Esophagus muscularis mucosa (tissue), 4 donors: ENCODE results near the gene CAMK1G. TPM values are rescaled to one million over a fixed set of nuclear protein-coding genes. Genes with fewer than 3 reads are reported as not detected.

Source experiments
- DNase-seq: peaks from one replicate; pipeline ENCODE4 v3.0.0-alpha.2; 2017; ENCODE audit errors: extremely low spot score
- H3K27ac ChIP-seq, 4 donors: fragments of 200-600 bp; sonication (generic); replicated peaks in 1 of 4; 1 replicate in 3 of 4; 2 replicates in 1 of 4; pipeline ENCODE4 v1.5.1; 2016 to 2019; ENCODE audit warnings: mild to moderate bottlenecking in 1 of 4
- H3K27me3 ChIP-seq, 4 donors: fragments of 200-600 bp; sonication (generic); one replicate each; pipeline versions ENCODE4 v1.5.1 to v1.6.0; 2016 to 2019
- H3K36me3 ChIP-seq, 4 donors: fragments of 200-600 bp; sonication (generic); one replicate each; pipeline ENCODE4 v1.5.1; 2016 to 2019
- H3K4me1 ChIP-seq, 4 donors: fragments of 200-600 bp; sonication (generic); one replicate each; pipeline ENCODE4 v1.5.1; 2016 to 2019
- H3K4me3 ChIP-seq, 4 donors: fragments of 200-600 bp; sonication (generic); 1 replicate in 2 of 4; 2 replicates in 2 of 4; pipeline ENCODE4 v1.5.1; 2016 to 2019; ENCODE audit warnings: mild to moderate bottlenecking in 4 of 4, moderate library complexity in 1 of 4
- H3K9me3 ChIP-seq, 4 donors: fragments of 200-600 bp; sonication (generic); 1 replicate in 3 of 4; 2 replicates in 1 of 4; pipeline ENCODE4 v1.5.1; 2016 to 2019
- EP300 ChIP-seq: sonication (generic); formaldehyde crosslinking; IDR thresholded peaks from one replicate; pipeline ENCODE4 v1.6.1; 2017; ENCODE audit warnings: antibody characterized with exemption
- POLR2A ChIP-seq: fragments of 450-650 bp; IDR thresholded peaks from one replicate; pipeline ENCODE4 v1.6.1; 2017; ENCODE audit warnings: antibody characterized with exemption, moderate library complexity, mild to moderate bottlenecking, low read depth
- POLR2AphosphoS5 ChIP-seq, 2 donors: sonication (generic); formaldehyde crosslinking; IDR thresholded peaks; one replicate each; pipeline ENCODE4 v1.6.1; 2017; ENCODE audit warnings: antibody characterized with exemption in 2 of 2
- WGBS: methylation state at CpG from one replicate; pipeline ENCODE4 v1.1.5; 2018; 5-methylcytosine and 5-hydroxymethylcytosine counted together
- intact Hi-C: fragments of 100-400 bp; cut with DNase I; formaldehyde crosslinking; loops from one replicate; pipeline ENCODE4 v1.15.1; 2023
- total RNA-seq, 4 donors: library from RNA; depleted of rRNA; stranded (reverse); fragments of >200 nt; gene quantifications; one replicate each; pipeline versions ENCODE4 v1.1.0 to v1.2.1, GENCODE V29; 2016
- TF ChIP-seq, protein P1 (sequence below), 3 experiments: fragments of 200-600 bp in 2 of 3; fragments of 450-650 bp in 1 of 3; sonication (generic) in 2 of 3; IDR thresholded peaks; one replicate each; pipeline ENCODE4 v1.5.1; 2017 to 2019; ENCODE audit warnings: antibody characterized with exemption in 3 of 3, mild to moderate bottlenecking in 2 of 3, moderate library complexity in 1 of 3

CAMK1G gene
- total RNA-seq, 4 donors from 2014 or later: 0.13 to 0.83 (median 0.26) TPM

DNA sequence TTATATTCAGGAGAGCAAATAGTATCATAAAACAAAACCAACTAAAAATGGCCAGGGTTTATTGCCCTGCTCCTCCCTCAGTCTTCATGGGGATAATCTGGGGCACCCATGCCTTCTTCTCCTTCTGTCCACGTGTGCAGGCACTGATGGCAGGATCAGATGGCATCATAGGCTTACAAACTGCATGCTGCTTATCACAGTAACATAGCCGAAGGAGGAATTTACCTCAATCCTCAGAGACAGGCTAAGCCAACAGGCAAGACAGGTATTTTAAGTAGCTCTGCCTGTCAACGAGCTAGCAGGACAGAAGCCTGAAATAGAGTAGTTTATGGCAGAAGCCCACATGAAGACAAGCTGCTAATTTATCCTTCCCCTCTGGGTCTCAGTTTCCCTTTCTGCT, 59.3 kb downstream of the CAMK1G start:
- WGBS: 13% methylated on average over 2 of the region's 3 CpGs
- H3K27ac ChIP-seq: peak overlapping the region; percentile 54 to 79 (median 77)
- TF ChIP-seq POLR2A: no peak
- TF ChIP-seq, protein P1, sequence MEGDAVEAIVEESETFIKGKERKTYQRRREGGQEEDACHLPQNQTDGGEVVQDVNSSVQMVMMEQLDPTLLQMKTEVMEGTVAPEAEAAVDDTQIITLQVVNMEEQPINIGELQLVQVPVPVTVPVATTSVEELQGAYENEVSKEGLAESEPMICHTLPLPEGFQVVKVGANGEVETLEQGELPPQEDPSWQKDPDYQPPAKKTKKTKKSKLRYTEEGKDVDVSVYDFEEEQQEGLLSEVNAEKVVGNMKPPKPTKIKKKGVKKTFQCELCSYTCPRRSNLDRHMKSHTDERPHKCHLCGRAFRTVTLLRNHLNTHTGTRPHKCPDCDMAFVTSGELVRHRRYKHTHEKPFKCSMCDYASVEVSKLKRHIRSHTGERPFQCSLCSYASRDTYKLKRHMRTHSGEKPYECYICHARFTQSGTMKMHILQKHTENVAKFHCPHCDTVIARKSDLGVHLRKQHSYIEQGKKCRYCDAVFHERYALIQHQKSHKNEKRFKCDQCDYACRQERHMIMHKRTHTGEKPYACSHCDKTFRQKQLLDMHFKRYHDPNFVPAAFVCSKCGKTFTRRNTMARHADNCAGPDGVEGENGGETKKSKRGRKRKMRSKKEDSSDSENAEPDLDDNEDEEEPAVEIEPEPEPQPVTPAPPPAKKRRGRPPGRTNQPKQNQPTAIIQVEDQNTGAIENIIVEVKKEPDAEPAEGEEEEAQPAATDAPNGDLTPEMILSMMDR (IDR thresholded peaks at IDR 0.05): no peak
- TF ChIP-seq POLR2AphosphoS5 (IDR thresholded peaks at IDR 0.05): no peak
- TF ChIP-seq EP300: no peak
- peaks cover 41 to 68% (median 45%) of the 10 kb centered on the region in 4 donors for H3K4me1 ChIP-seq
- H3K36me3 ChIP-seq: no peaks in the 10 kb centered on the region
- no peaks in the 10 kb centered on the region for H3K27me3 ChIP-seq
- no peaks in the 10 kb centered on the region for H3K9me3 ChIP-seq
- no peak overlapping the region for H3K4me3 ChIP-seq
- DNase-seq: no peak
- intact Hi-C loops: no loop called here

DNA sequence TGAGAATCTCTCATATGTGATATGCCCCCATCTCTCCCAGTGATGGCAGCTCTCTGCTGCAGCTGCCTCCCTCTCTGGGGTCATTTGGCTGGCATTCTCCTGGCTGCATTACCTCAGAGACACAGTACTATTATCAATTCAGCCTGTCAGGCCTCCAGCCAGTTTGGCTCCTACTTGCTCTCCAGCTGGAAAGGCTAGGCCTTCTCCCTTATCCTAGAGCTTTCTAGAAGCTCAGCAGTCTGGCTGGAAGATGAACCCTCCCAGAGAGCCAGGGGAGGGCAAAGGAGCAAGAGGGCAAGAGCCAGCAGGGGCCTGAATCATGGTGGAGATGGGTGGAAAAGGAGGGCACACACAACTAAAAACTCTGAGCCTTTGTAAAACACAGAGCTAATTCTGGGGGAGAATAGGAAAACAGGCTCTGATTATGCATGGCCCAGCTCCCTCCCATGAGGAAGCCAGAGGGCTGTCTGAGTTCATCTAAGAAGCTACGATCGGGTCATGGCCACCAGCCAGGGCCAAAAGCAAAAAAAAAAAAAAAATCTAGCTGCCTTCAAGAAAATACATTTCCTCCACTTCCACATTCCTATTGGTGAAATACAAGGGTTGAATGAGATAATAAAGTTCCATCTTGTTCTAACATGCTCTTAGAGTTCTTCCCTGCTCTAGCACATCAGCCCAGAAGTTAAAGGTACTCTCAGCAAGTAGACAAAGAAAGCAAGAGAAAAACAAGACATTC, 59.9 kb downstream of the CAMK1G start:
- no peaks in the 10 kb centered on the region for H3K36me3 ChIP-seq
- H3K4me3 ChIP-seq: no peak overlapping the region
- H3K27me3 ChIP-seq: no peaks in the 10 kb centered on the region
- no peaks in the 10 kb centered on the region for H3K9me3 ChIP-seq
- no peak for DNase-seq
- H3K4me1 ChIP-seq: peaks cover 44 to 75% (median 48%) of the 10 kb centered on the region in 4 donors
- H3K27ac ChIP-seq: peak overlapping the region; percentile 54 to 79 (median 77)
- WGBS: 10% methylated on average over 2 of the region's 2 CpGs
- TF ChIP-seq POLR2A (no peak), POLR2AphosphoS5 (IDR thresholded peaks at IDR 0.05) (peak in 1 of 2 donors; percentile 60), EP300 (no peak)
- TF ChIP-seq, protein P1 (IDR thresholded peaks at IDR 0.05): peak in 2 of 3 experiments; percentile 10 to 17
- intact Hi-C loops: no loop called here

DNA sequence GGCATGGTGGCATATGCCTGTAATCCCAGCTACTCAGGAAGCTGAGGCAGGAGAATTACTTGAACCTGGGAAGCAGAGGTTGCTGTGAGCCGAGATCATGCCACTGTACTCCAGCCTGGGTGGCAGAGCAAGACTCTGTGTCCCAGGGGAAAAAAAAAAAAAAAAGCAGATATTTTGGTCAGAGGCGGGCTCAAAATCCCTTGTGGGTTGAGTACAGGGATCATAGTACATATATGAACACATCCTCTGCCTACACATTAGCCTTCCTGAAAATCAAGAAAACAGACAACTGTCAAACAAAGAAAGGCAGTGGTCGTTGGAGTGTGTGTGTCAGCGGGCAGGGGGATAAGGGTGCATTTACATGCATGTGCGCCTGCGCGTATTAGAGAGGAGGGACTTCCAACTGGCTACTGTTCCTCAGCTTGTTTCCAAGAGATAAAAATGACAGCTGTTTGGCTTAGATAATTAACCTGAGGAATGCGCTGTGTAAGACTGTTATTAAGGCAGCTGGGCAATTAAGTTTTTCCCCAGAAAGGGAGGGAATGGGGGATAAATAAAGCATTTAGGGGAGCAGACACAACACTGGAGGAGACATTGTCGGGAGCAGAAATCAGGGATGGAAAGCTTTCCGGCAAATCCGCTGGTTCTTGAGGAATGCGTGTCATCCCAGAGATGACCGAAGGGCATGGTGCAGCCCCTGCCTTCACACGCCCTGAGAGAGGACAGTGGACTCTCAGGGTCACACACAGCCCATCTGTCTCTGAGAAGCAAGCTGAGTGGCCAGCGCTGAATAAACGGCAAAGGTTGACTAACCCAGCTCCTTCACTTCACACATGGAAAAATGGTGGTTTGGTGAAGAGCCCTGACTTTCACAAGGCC, 62.3 kb downstream of the CAMK1G start:
- Histone ChIP-seq H3K36me3 (no peaks in the 10 kb centered on the region), H3K4me1 (peaks cover 61 to 90% (median 63%) of the 10 kb centered on the region in 4 donors), H3K27ac (no peak overlapping the region), H3K27me3 (no peaks in the 10 kb centered on the region), H3K4me3 (no peak overlapping the region), H3K9me3 (no peaks in the 10 kb centered on the region)
- intact Hi-C loops: no loop called here
- TF ChIP-seq, protein P1 (IDR thresholded peaks at IDR 0.05): no peak
- TF ChIP-seq POLR2A (no peak), POLR2AphosphoS5 (IDR thresholded peaks at IDR 0.05) (no peak)
- DNase-seq: no peak
- 88% methylated on average over 16 of the region's 16 CpGs for WGBS

DNA sequence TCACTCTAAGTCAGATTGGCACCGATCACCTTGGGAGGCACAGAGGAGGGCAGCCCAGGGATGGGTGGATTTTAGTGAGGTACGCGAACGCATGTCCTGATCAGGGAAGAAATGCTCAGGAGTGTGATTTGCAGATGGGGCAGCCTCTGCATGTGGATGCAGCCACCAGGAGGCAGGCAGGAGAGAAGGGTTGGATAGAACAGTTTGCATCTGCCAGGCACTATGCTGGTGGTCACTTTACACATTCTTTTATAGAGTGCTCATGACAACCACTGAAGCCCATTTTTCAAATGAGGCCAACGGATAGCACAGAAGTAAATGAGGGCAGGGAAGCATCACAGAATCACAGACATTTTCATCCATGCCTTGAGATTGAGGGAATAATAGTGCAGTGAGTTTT, 63.0 kb downstream of the CAMK1G start:
- no peaks in the 10 kb centered on the region for H3K9me3 ChIP-seq
- no peak for TF ChIP-seq POLR2A
- TF ChIP-seq, protein P1 (IDR thresholded peaks at IDR 0.05): no peak
- 83% methylated on average over 5 of the region's 5 CpGs for WGBS
- no peaks in the 10 kb centered on the region for H3K27me3 ChIP-seq
- H3K4me3 ChIP-seq: no peak overlapping the region
- intact Hi-C loops: no loop called here
- H3K27ac ChIP-seq: no peak overlapping the region
- DNase-seq: no peak
- no peaks in the 10 kb centered on the region for H3K36me3 ChIP-seq
- H3K4me1 ChIP-seq: peaks cover 56 to 82% (median 63%) of the 10 kb centered on the region in 4 donors
